K562 (cell line): ENCODE measurements around the gene GLRA1. TPM values are rescaled to one million over a fixed set of nuclear protein-coding genes. Genes with fewer than 3 reads are reported as not detected.

Experiments
- ATAC-seq: fragments of 200-7000 bp; cut with Tn5 transposase; 3 replicates; pipeline ENCODE4 v1.9.1; 2020; ENCODE audit warnings: moderate library complexity
- BruUV-seq: library from RNA; stranded (reverse); fragments of 400-500 nt; replicated peaks from 2 replicates; lab custom pipeline; 2021; lab: Mats Ljungman, UMichigan
- CTCF ChIA-PET: fragments of 300-600 bp; formaldehyde crosslinking; extraction: SDS; loops from one replicate; lab custom pipeline; 2021; ENCODE audit warnings: low intra/inter-chr PET ratio; lab: Yijun Ruan, JAX
- POLR2A ChIA-PET: fragments of 300-600, 350-650 bp; sonication (Branson Sonifier 250); formaldehyde crosslinking; extraction: SDS; loops from one replicate; lab custom pipeline; 2021; ENCODE audit warnings: antibody characterized with exemption, inconsistent platforms; lab: Yijun Ruan, JAX
- DNase-seq, 4 experiments: peaks; one replicate each; pipeline versions ENCODE4 v3.0.0 to v3.0.0-alpha.2; 2011 to 2018; ENCODE audit warnings: low spot score in 3 of 4, mixed read lengths in 3 of 4; ENCODE audit errors: extremely low read depth in 1 of 4
- FAIRE-seq: peaks from 2 replicates; lab custom pipeline; 2011; peaks lifted over from hg19 to GRCh38; lab: Jason Lieb, UNC
- H2AFZ ChIP-seq: 2 replicates; pipeline ENCODE4 v1.6.0; 2011; ENCODE audit warnings: low read depth, low read length, control low read depth, inconsistent platforms
- H3K27ac ChIP-seq: fragments of 200-600 bp; 3 replicates; pipeline ENCODE4 v1.8.0; 2011; ENCODE audit warnings: low read depth, mild to moderate bottlenecking, control low read depth, inconsistent platforms, low read length, moderate library complexity, mixed read lengths; ENCODE audit errors: extremely low read depth
- H3K27me3 ChIP-seq, 2 experiments: fragments of 300-600 bp in 1 of 2; 2 replicates in 1 of 2; 3 replicates in 1 of 2; pipeline versions ENCODE4 v1.6.0 to v1.8.0; 2011; ENCODE audit warnings: inconsistent platforms in 2 of 2, low read length in 2 of 2, mild to moderate bottlenecking in 1 of 2, mixed read lengths in 1 of 2, moderate library complexity in 1 of 2; ENCODE audit not compliant: control insufficient read depth in 2 of 2, insufficient read depth in 2 of 2
- H3K36me3 ChIP-seq: fragments of 300-600 bp; 3 replicates; pipeline ENCODE4 v1.8.0; 2011; ENCODE audit warnings: mild to moderate bottlenecking, low read length, inconsistent platforms; ENCODE audit not compliant: control insufficient read depth, insufficient read depth
- H3K4me1 ChIP-seq, 2 experiments: fragments of 200-600 bp in 1 of 2; replicated peaks in 1 of 2; 2 replicates in 1 of 2; 3 replicates in 1 of 2; pipeline versions ENCODE4 v1.5.1 to v1.8.0; 2011; ENCODE audit warnings: inconsistent platforms in 2 of 2, low read length in 2 of 2, mild to moderate bottlenecking in 1 of 2, mixed read lengths in 1 of 2, moderate library complexity in 1 of 2; ENCODE audit not compliant: control insufficient read depth in 2 of 2, insufficient read depth in 2 of 2
- H3K4me2 ChIP-seq: 2 replicates; pipeline ENCODE4 v1.6.1; 2011; ENCODE audit warnings: low read length, control low read depth, inconsistent platforms, mixed read lengths; ENCODE audit not compliant: insufficient read depth
- H3K4me3 ChIP-seq: fragments of 200-600 bp; sonication (generic), shearing (Covaris generic); 2 replicates; pipeline ENCODE4 v1.5.1; 2016; ENCODE audit warnings: control low read depth, inconsistent platforms
- H3K79me2 ChIP-seq: fragments of 200-600 bp; 3 replicates; pipeline ENCODE4 v1.8.0; 2011; ENCODE audit warnings: low read length, inconsistent platforms; ENCODE audit not compliant: control insufficient read depth, insufficient read depth
- H3K9ac ChIP-seq, 2 experiments: 2 replicates each; pipeline versions ENCODE4 v1.6.0 to v1.6.1; 2011; ENCODE audit warnings: low read depth in 2 of 2, low read length in 2 of 2, control low read depth in 1 of 2, inconsistent platforms in 1 of 2, mild to moderate bottlenecking in 1 of 2, mixed read lengths in 1 of 2; ENCODE audit not compliant: insufficient read depth in 1 of 2
- H3K9me1 ChIP-seq: one replicate; pipeline ENCODE4 v1.6.0; 2011; ENCODE audit warnings: inconsistent platforms, mild to moderate bottlenecking, low read length, moderate library complexity; ENCODE audit not compliant: control insufficient read depth, insufficient read depth
- H3K9me3 ChIP-seq: replicated peaks from 2 replicates; pipeline ENCODE4 v1.5.1; 2011; ENCODE audit warnings: low read depth, low read length, inconsistent platforms; ENCODE audit not compliant: control insufficient read depth, insufficient read depth
- H4K20me1 ChIP-seq: replicated peaks from 2 replicates; pipeline ENCODE4 v1.6.1; 2011; ENCODE audit warnings: low read length, inconsistent platforms, mixed read lengths; ENCODE audit not compliant: control insufficient read depth, insufficient read depth
- CBX3 ChIP-seq, 2 experiments: IDR thresholded peaks; 1 replicate in 1 of 2; 2 replicates in 1 of 2; pipeline ENCODE4 v1.6.1; 2012; ENCODE audit warnings: inconsistent platforms in 2 of 2, low read length in 2 of 2, borderline replicate concordance in 1 of 2, control low read depth in 1 of 2
- CREB5 ChIP-seq: fragments of 250-450 bp; sonication (Bioruptor Pico); IDR thresholded peaks from 2 replicates; pipeline ENCODE4 v1.5.0; 2020; ENCODE audit warnings: mild to moderate bottlenecking
- DPF2 ChIP-seq: fragments of 450-650 bp; IDR thresholded peaks from 2 replicates; pipeline ENCODE4 v1.6.1; 2016
- E2F3 ChIP-seq: fragments of 250-450 bp; sonication (Bioruptor Pico); IDR thresholded peaks from 2 replicates; pipeline ENCODE4 v1.4.0; 2020; ENCODE audit warnings: mild to moderate bottlenecking
- ETS2 ChIP-seq: IDR thresholded peaks from 2 replicates; pipeline ENCODE4 v1.6.1; 2016; ENCODE audit warnings: borderline replicate concordance, missing genetic modification characterization, mild to moderate bottlenecking, moderate library complexity, missing compliant biosample characterization; ENCODE audit not compliant: poor library complexity, severe bottlenecking
- JUND ChIP-seq, 2 experiments: IDR thresholded peaks; 2 replicates in 1 of 2; 3 replicates in 1 of 2; pipeline ENCODE4 v1.6.1; 2011; ENCODE audit warnings: borderline replicate concordance in 2 of 2, low read depth in 2 of 2, low read length in 2 of 2, improper control_type of control experiment in 1 of 2, missing biosample characterization in 1 of 2, missing genetic modification characterization in 1 of 2, missing genetic modification reagents in 1 of 2
- KDM4B ChIP-seq, 2 experiments: fragments of 450-650 bp in 1 of 2; sonication (generic) in 1 of 2; IDR thresholded peaks; 2 replicates each; pipeline ENCODE4 v1.6.1; 2016 to 2017; ENCODE audit warnings: borderline replicate concordance in 2 of 2, antibody characterized with exemption in 1 of 2, low read depth in 1 of 2, mild to moderate bottlenecking in 1 of 2
- MYBL2 ChIP-seq, 2 experiments: fragments of 450-650 bp in 1 of 2; sonication (generic) in 1 of 2; formaldehyde crosslinking in 1 of 2; IDR thresholded peaks; 2 replicates each; pipeline versions ENCODE4 v1.6.1 to v1.8.1; 2017 to 2022; ENCODE audit warnings: borderline replicate concordance in 1 of 2, inconsistent platforms in 1 of 2, low read depth in 1 of 2, mild to moderate bottlenecking in 1 of 2, missing genetic modification reagents in 1 of 2, moderate library complexity in 1 of 2
- NCOA4 ChIP-seq: fragments of 450-650 bp; IDR thresholded peaks from 2 replicates; pipeline ENCODE4 v1.6.1; 2018; ENCODE audit warnings: mild to moderate bottlenecking; ENCODE audit not compliant: partially characterized antibody
- NFIC ChIP-seq: fragments of 450-650 bp; IDR thresholded peaks from 2 replicates; pipeline ENCODE4 v1.6.1; 2017; ENCODE audit warnings: mild to moderate bottlenecking, inconsistent platforms
- NFRKB ChIP-seq: fragments of 450-650 bp; IDR thresholded peaks from 2 replicates; pipeline ENCODE4 v1.6.1; 2016; ENCODE audit warnings: low read depth
- PKNOX1 ChIP-seq: fragments of 450-650 bp; IDR thresholded peaks from 2 replicates; pipeline ENCODE4 v1.6.1; 2016
- SAP30 ChIP-seq: fragments of 200-600 bp; sonication (generic); IDR thresholded peaks from 2 replicates; pipeline ENCODE4 v1.6.1; 2012; ENCODE audit warnings: borderline replicate concordance, low read depth, mild to moderate bottlenecking, moderate library complexity, low read length, control low read depth, inconsistent platforms; ENCODE audit not compliant: insufficient read depth, poor library complexity, severe bottlenecking
- SRF ChIP-seq, 2 experiments: fragments of 250-450, 450-650 bp in 1 of 2; sonication (Bioruptor Pico) in 1 of 2; sonication (generic) in 1 of 2; formaldehyde crosslinking; IDR thresholded peaks; 2 replicates each; pipeline versions ENCODE4 v1.5.0 to v1.5.1; 2020 to 2022; ENCODE audit warnings: mild to moderate bottlenecking in 1 of 2, missing genetic modification reagents in 1 of 2
- TRIM24 ChIP-seq, 2 experiments: fragments of 450-650 bp; IDR thresholded peaks; 2 replicates each; pipeline ENCODE4 v1.6.1; 2016
- XRCC5 ChIP-seq: fragments of 200-400 bp; formaldehyde crosslinking; IDR thresholded peaks from 2 replicates; pipeline ENCODE4 v1.6.1; 2017; ENCODE audit warnings: low read depth, mild to moderate bottlenecking, low read length
- YY1 ChIP-seq, 3 experiments: IDR thresholded peaks; 2 replicates each; pipeline ENCODE4 v1.6.1; 2011; ENCODE audit warnings: low read length in 2 of 3, mild to moderate bottlenecking in 2 of 3, moderate library complexity in 2 of 3, borderline replicate concordance in 1 of 3, control low read depth in 1 of 3, low read depth in 1 of 3; ENCODE audit not compliant: insufficient read depth in 3 of 3, insufficient replicate concordance in 2 of 3, control insufficient read depth in 1 of 3, insufficient read length in 1 of 3; ENCODE audit errors: extremely low read depth in 1 of 3
- ZNF133 ChIP-seq: fragments of 250-450 bp; sonication (Bioruptor Pico); IDR thresholded peaks from 2 replicates; pipeline ENCODE4 v1.4.0; 2020; ENCODE audit warnings: mild to moderate bottlenecking
- ZNF316 ChIP-seq: fragments of 450-650 bp; IDR thresholded peaks from 2 replicates; pipeline ENCODE4 v1.6.1; 2016
- WGBS: fragments of 100-300 bp; shearing (Covaris generic); methylation state at CpG from one replicate; pipeline ENCODE4 v1.1.6; 2016; ENCODE audit warnings: low coverage, mixed read lengths; ENCODE audit not compliant: insufficient coverage; ENCODE audit errors: missing lambda C conversion rate; 5-methylcytosine and 5-hydroxymethylcytosine counted together
- in situ Hi-C: fragments of 300-500 bp; cut with MboI; formaldehyde crosslinking; loops from 4 replicates; pipeline ENCODE4 v1.15.0; 2018; ENCODE audit warnings: inconsistent platforms, mixed read lengths
- intact Hi-C: fragments of 100-400 bp; cut with micrococcal nuclease; formaldehyde crosslinking; loops from 2 replicates; pipeline ENCODE4 v1.14.2; 2022
- polyA plus RNA-seq, 8 experiments: library from polyadenylated mRNA; depleted of rRNA in 4 of 8; stranded (reverse) in 5 of 8; unstranded in 3 of 8; fragments of >200 nt; fragmentation: Nextera tagmentation in 2 of 8; fragmentation: Illumina TruSeq in 1 of 8; extraction: Ambion mirVana in 2 of 8; extraction: Trizol in 1 of 8; gene quantifications; 2 replicates each; pipeline versions ENCODE4 v1.2.1 to v1.2.3, GENCODE V29; 2011 to 2014; ENCODE audit warnings: inconsistent platforms in 1 of 8, missing spikeins in 1 of 8
- total RNA-seq, 7 experiments: library from RNA; depleted of rRNA in 6 of 7; stranded (reverse); fragments of >200 nt in 6 of 7; fragmentation: Illumina TruSeq in 2 of 7; extraction: Trizol in 2 of 7; gene quantifications; 2 replicates each; pipeline versions ENCODE4 v1.2.1 to v1.2.3, GENCODE V29; 2011 to 2021; ENCODE audit warnings: low replicate concordance in 1 of 7

Gene GLRA1
- total and polyA plus RNA-seq, 9 of the 15 experiments (the other 6 are each of a cell fraction or from before 2014, with no cell fraction given), result not detected

- DNase-seq (no peak), ATAC-seq (no peak), FAIRE-seq (no peak)
- H3K4me3 ChIP-seq, result no peak overlapping the region
- H3K27me3 ChIP-seq, result no peaks in the 10 kb centered on the region
- intact Hi-C loops (no loop called here), in situ Hi-C loops (no loop called here)
- H3K27ac ChIP-seq, result no peak overlapping the region
- no peak overlapping the region for H3K4me2 ChIP-seq
- CTCF ChIA-PET, result no interaction called here
- H3K36me3 ChIP-seq, result peaks cover 99% of the 10 kb centered on the region
- no peak overlapping the region for H3K9ac ChIP-seq
- no TSS peak for BruUV-seq
- WGBS, result 89% methylated on average over 1 of the region's 1 CpG
- H3K9me3 ChIP-seq, result no peaks in the 10 kb centered on the region
- H3K9me1 ChIP-seq, result no peaks in the 10 kb centered on the region
- no peaks in the 10 kb centered on the region for H3K4me1 ChIP-seq
- no peaks in the 10 kb centered on the region for H4K20me1 ChIP-seq
- no peak overlapping the region for H2AFZ ChIP-seq
- POLR2A ChIA-PET, result interaction anchor here (0.6 kb wide), 1 partner anchor 85 kb away, joined by 3 read pairs; no protein-coding TSS in a partner anchor
- H3K79me2 ChIP-seq, result peaks cover 15% of the 10 kb centered on the region; the same call in 1 of the 3 replicates
- no peak for TF ChIP-seq ZNF133 (CRISPR knock-in tag)
- TF ChIP-seq CBX3 (IDR thresholded peaks at IDR 0.05; ENCODE audit: borderline replicate concordance in 1 of 2, low read length in 2 of 2), result peak in 1 of 2 experiments; percentile 36; a peak in 1 of 3 replicates
- no peak for TF ChIP-seq NFRKB
- TF ChIP-seq SAP30, result no peak
- no peak for TF ChIP-seq NCOA4
- TF ChIP-seq JUND (IDR thresholded peaks at IDR 0.05; ENCODE audit: borderline replicate concordance, low read depth, low read length), result no peak
- 0 out of 3 replicates have a peak, but pooled peaks have one; percentile 15 for TF ChIP-seq JUND (tag; IDR thresholded peaks at IDR 0.05; ENCODE audit: borderline replicate concordance, low read depth, low read length)
- no peak for TF ChIP-seq ETS2 (tag)
- no peak for TF ChIP-seq YY1 (IDR thresholded peaks at IDR 0.05; ENCODE audit: borderline replicate concordance in 1 of 3, control insufficient read depth in 1 of 3, extremely low read depth in 1 of 3, insufficient read depth in 3 of 3, insufficient read length in 1 of 3, insufficient replicate concordance in 2 of 3, low read depth in 1 of 3, low read length in 2 of 3)
- peak; percentile 60 to 64; a peak in 2 of 4 replicates for TF ChIP-seq TRIM24 (IDR thresholded peaks at IDR 0.05)
- no peak for TF ChIP-seq XRCC5
- no peak for TF ChIP-seq PKNOX1
- TF ChIP-seq DPF2, result no peak
- no peak for TF ChIP-seq KDM4B (IDR thresholded peaks at IDR 0.05; ENCODE audit: borderline replicate concordance in 2 of 2, low read depth in 1 of 2)
- TF ChIP-seq NFIC, result no peak
- TF ChIP-seq E2F3 (CRISPR knock-in tag), result no peak
- no peak for TF ChIP-seq CREB5 (CRISPR knock-in tag)
- TF ChIP-seq MYBL2 (IDR thresholded peaks at IDR 0.05; ENCODE audit: low read depth), result no peak
- TF ChIP-seq MYBL2 (CRISPR knock-in tag; IDR thresholded peaks at IDR 0.05; ENCODE audit: borderline replicate concordance), result no peak
- TF ChIP-seq SRF (CRISPR knock-in tag; IDR thresholded peaks at IDR 0.05), result no peak
- peak; percentile 77 for TF ChIP-seq ZNF316
Measured at GRCh38 chr5:151810897-151811296, 113.8 kb downstream of the GLRA1 start.
